ENCODE data around the gene CST3.
"Not testable (repeated sequence)": the region's sequence is repeated elsewhere in the genome, so short reads cannot be mapped to it uniquely, and the experiment has no call there.

Gene CST3, protein sequence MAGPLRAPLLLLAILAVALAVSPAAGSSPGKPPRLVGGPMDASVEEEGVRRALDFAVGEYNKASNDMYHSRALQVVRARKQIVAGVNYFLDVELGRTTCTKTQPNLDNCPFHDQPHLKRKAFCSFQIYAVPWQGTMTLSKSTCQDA

DNA sequence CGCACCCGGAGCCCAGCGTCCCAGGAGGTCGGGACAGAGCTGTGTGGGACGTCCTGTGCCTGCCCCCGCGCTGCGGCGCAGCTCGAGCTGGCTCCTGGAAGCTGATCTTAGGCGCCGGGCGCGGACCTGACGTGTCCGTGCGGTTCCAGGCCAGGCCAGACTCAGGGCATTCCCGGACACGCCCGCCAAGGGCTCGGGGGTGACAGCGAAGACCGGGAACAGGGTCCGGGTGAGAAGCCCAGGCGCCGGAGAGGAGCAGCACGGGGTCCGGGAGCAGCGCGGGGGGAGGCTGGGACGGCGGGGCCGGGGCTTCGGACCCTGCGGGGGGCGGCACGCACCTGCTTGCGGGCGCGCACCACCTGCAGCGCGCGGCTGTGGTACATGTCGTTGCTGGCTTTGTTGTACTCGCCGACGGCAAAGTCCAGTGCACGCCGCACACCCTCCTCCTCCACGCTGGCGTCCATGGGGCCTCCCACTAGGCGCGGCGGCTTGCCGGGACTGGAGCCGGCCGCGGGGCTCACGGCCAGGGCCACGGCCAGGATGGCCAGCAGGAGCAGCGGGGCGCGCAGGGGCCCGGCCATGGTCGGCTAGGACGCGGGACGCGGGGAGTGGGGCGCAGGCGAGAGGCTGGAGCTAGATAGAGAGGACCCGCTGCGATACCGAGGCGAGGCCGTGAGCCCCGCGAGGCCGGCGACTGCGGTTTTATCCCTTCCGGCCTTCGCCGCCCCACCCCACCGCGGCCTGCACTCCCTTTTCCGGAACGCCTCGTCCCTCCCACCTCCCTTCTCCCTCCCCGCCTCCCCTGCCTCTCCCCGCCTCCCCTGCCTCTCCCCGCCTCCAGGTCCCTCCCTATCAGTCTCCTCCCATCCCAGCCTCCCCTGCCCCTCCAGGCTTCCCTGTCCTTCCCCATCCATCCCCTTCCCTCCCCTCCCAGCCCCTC lies at the start of gene CST3:
CST3 (minus strand) TSS at position 674 of the 940 bp plus-strand sequence; CDS start at position 581, 93 bp downstream.
- DNase-seq (ENCODE audit: low spot score) = peak; percentile 82

DNA sequence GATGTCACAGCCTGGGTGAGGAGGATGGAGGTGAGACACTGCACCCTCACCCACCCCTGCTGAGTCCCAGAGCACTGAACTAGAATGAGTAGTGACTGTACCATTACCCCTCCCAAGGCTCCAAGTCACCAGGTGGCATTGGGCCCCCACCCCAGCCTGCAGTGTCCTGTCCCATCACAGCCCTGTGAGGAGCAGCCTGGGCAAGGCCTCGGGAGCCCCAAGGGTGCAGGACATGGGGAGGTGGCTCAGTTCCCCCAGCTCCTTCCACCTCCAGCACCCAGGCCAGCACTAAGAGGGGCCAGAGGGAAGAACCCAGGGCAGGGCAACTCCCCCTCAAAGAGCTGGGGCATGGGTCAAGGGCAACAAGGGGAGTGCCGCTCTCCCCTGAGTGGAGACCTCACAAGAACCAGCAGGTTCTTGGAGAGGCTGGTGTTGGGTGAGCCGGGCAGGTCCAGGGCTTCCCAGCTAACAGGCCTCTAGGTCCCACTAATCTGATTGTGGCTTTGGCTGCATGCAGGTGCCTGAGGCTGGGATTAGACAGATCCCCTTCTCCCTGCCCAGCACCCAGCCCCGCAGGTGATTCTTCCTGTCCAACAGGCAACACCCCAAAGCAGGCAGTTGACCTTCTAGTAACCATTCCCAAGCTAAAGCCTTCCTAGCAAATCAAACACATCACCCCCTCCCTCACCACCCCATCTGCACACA lies 48.4 kb upstream of the CST3 start:
- DNase-seq (ENCODE audit: low spot score) = no peak

DNA sequence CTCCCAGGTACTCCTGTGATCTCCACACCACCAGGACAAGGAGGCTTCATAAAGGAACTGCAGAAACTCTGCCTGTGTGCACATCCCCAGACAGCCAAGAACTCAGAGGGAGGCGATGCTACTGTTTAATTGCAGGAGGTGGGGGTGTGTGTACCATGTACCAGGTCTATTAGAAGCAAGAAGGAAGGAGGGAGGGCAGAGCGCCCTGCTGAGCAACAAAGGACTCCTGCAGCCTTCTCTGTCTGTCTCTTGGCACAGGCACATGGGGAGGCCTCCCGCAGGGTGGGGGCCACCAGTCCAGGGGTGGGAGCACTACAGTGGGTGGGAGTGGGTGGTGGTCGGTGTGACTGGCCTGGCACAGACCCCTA lies 47.8 kb upstream of the CST3 start:
- DNase-seq (ENCODE audit: low spot score) = not testable (repeated sequence)

DNA sequence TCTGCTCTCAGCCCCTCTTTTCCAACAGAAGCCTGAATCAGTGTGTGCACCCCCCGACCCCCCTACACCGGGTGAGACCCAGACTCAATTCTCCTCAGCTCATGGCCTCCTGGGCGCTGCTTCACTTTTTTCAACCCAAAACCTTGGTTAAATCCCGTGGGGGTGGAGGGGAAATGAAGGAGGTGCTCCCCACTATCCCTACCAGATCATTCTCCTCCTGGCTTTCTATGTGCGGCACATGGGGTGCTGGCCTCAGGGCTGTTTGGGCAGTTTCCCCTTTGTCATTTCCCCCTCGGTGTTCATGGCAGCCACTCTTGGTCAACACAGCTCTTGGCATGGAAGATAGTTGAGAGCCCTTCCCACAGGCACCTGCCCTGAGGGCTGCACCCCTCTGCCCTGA lies 46.5 kb upstream of the CST3 start:
- no peak for DNase-seq (ENCODE audit: low spot score)

DNA sequence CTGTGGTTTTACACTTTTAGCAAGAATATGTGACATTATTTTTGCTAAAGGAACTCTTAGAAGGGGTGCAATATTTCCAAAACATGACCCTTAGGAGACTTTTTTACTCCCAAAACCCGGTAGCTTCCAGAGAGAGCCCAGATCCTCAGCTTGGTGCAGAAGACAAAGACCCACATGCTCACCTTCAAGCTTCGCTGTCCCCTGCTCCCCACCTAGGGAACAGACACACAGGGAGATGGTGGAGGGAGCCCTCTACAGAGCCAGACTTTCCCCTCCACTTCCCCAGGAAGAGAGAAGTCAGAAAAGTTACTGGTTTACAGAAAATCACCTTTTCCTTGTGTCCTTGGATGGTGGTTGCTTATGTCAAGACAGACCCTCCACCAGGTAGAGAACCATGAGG lies 46.1 kb upstream of the CST3 start:
- DNase-seq (ENCODE audit: low spot score) = no peak

DNA sequence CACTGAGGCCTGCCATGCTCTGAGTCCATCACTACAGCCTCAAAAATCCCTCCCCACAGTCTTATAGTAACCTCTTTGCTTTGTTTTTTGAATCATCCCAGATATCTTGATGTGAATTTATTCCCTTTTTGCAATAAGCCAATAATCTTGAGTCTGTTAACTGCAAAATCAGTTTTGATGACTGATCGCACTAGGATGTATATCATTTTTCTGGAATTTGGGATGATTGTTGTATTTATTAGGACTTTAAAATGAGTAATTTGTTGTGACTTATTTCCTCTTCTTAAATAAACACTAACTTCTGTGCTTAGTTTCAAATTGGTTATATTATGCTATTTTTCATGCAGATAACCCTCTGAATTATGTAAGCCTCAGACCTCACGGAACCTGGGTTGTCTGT lies 45.5 kb upstream of the CST3 start:
- peak; percentile 46 for DNase-seq (ENCODE audit: low spot score)

DNA sequence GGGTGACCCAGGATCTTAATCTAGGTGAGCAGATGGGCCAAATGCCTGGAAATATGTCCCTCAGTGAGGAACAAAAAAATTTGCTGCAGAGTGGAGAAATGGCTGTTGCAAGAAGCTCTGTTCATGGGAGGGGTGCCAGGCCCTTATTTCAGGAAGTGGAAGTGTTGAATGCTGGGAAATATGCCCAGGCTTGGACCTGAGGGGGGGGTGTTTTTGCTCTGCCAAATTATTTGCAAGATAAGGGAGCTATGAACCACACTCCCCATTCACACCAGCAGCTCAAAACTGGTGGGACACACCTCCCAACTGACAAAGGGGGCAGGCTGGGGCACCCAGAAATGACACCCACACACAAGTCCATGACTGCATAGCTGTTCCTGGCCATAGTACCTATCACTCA lies 42.4 kb upstream of the CST3 start:
- no peak for DNase-seq (ENCODE audit: low spot score)

DNA sequence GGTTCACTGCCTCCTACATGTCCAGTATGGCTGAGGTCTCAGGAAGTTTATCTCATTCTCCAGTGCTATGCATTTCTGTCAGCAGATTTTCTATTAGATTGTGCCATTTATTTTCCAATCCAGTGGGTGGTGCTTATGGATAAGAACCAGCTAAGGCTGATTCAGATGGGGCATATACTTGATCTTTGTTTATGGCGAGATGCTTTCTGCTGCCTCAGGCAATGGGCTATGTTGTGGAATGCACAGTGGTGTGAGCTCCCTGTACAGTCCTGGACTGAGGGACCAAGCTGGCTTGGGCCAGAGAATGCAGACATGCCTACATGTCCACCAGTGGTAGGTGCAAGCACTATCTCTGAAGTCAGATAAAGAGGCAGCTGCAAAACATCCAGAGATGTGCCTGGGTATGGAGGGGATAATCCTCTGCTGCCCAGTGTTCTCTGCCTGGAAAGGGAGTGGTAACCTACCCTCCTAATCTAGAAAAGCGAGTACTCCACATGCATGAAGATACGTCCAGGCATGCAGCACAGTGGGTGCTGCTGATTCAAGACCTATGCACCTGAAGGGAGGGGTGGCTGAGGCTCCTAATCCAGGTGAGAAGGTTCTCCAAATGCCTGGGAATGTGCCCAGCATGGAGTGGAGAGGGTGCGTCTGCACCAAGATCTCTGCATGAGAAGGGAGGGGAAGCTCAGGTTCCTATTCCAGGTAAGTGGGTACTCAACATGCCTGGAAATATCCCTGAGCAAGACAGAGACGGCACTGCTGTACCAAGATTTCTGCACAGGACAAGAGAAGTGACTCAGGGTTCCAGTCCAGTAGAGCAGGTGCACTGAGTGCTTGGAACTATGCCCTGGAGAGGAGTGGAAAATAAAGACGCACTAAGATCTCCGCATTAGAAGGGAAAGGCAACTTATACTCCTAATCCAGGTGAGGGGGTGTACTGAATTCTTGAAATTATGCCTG lies 41.7 kb upstream of the CST3 start:
- DNase-seq (ENCODE audit: low spot score) = no peak

DNA sequence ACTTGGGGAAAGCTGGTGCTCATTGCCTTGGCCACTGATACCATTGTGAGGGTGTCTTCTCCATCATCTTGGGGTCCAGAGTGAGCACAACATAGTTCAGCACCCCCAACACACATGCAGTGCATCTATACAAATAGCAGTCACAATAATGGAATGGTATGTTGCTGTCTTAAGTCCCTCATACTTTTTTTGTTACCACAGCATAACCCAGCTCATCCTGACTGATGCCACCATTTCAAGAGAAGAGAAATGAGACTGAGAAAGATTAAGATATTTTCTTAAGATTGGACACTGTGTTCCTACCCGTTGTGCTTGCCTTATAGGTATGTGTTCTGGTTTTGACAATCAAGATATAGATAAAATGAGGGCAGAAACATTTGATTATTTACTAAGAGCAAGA lies 35.5 kb upstream of the CST3 start:
- DNase-seq (ENCODE audit: low spot score) = no peak

DNA sequence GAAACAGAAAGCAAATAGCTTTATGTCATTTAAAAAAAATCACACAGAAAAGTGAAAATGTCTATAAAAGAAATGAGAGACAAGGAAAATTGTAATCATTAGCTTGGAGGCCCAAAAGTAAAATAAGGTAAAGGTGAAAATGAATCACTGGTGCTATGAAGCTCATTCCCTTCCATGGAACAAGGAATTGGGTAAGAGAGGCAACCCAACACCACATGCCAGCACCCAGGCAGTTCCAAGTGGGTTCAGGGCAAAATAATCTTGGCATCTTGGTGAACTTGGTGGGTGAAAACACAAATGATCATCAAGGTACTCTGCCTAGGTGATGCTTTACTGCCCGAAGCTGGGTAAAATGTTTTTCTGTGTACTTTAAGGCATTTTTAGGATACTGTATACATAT lies 34.4 kb upstream of the CST3 start:
- no peak for DNase-seq (ENCODE audit: low spot score)

DNA sequence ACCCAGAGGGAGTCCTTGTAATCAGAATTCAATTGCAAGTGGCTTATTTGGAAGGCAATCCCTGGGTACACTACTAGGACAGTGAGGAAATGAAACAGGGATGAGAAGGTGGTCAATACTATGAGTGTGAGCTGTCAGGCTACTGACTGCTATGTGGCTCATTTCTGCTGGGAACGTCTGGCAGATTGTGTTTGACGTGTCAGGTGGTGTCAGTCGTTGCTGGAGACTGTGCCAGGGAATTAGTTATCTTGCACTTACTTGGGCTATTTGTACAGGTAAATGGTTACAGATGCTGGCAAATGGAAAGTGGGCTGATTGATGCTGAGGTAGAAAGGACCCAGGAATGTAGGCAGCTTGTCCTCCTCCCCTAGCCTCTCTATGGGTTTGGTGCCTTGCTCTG lies 33.7 kb upstream of the CST3 start:
- DNase-seq (ENCODE audit: low spot score) = no peak

DNA sequence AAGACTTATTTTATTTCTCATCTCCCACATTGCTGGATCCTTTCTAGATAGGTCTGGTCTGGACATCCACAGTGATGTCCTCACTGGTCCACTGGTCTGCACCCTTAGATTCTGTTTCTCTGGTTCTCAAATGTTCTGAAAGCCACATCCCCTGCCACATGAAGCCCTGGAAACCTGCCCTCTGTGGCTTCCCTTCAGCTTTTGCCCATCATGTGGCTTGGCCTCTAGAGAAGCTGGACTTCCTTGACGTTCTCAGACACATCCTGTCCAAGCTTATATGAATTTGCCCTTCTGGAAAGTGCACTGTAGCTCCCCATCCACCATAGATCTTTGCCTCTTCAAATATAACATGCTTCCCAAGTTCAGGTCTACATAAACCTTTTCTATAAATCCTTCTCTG lies 32.6 kb upstream of the CST3 start:
- DNase-seq (ENCODE audit: low spot score) = no peak

DNA sequence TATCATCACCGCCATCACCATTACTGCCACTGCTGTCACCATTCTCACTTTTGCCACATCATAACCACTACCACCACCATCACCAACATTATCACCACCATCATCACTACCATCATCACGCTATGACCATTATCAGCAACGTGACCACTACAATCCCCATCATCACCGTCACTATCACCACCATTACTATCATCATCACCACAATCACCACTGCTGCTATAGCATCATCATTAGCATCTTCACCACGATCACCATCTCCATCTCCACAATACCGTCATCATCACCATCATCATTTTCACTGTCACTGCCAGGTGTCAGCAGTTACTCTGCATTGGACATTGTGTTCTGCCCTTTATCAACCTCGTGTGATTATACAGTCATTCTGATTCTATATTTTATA lies 32.1 kb upstream of the CST3 start:
- no peak for DNase-seq (ENCODE audit: low spot score)

DNA sequence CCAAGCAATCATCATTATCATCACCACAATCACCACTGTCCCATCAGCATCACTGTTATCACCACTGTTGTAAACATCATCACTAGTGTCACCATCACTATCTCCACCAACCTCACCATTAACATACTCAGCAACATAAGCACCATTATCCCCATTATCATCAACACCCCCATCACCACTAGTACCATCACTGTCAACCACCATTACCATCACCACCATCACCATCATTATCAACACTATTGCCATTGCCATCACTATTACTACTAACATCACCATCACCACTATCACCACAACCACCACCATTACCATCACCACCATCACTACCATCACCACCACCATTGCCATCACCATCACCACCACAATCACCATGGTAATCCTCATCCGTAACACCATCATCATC lies 31.6 kb upstream of the CST3 start:
- DNase-seq (ENCODE audit: low spot score) = no peak

DNA sequence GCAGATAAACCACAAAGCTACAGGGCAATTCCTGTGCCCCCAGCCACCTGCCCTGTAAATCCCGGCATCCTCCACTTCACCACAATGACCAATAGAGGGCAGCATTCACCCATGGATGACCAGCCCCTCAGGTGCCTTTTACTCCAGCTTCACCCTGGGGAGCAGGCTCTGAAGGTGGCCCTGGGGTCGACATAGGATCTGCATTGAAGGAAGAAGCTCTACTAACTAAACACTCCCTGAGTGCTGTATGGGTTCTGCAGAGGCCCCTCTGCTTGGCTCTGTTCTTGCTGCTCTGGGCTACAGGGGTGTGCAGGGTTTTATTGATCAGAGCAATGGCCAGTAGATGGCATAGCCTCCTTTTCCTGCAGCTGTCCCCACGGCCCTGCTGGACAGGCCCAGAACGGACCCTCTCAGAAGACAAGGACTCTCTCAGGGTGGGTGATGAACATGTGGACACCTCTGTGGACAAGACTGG lies 30.8 kb upstream of the CST3 start:
- peak; percentile 63 for DNase-seq (ENCODE audit: low spot score)

DNA sequence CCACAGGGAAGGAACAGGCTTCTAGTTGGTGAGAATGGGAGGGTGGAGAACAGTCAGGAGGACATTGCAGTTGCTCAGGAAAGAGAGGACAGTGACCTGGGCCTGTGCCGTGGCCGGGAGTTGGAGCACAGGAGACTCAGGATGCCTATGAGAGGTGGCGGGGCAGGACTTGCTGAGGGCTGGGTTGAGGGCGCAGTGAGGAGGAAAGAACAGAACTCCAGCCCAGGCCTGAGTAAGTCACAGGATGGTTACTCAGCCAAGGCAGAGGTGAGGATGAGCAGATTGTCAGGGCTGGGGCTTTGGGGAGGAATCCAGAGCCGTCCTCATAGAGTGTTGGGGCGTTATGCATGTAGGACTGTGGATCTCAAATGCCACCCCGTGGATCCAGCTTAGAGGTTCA lies 29.9 kb upstream of the CST3 start:
- DNase-seq (ENCODE audit: low spot score) = no peak

DNA sequence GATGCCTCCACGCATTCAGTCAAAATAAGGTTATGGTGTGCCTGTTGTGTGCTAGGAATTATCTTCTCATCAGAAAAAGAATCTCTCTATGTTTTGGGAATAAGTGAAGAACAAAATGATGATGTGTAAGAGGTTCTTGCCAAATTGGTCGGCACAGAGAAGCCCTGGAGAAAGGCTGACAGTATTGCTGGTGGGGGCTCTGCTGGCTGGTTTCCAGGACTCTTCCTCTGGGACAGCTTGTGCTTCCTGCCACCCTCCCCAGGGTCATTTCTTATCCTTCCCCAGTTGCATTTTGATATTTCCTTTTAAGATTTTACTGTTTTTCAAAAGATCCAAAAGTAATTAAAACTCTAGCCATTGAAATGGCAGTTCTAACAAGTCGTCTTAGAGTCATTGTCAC lies 28.9 kb upstream of the CST3 start:
- no peak for DNase-seq (ENCODE audit: low spot score)

DNA sequence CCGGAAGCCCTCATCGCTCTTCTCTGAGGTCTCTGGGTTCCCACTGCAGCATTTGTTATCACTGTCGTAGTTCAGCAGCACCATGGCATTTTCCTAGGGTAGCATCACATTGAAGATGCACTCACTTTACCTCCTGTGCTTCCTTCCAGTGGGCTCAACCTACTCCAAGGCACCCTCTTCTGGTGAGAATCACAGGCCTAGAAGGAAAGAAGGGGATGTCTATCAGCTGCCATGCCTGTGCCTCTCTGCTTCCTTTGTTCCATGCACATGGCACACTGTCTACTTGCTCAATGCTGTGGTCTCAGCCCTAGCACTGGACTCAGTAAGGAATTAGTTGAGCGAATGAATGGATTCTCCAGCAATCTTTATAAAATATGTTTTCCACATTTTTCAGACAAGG lies 28.4 kb upstream of the CST3 start:
- no peak for DNase-seq (ENCODE audit: low spot score)

DNA sequence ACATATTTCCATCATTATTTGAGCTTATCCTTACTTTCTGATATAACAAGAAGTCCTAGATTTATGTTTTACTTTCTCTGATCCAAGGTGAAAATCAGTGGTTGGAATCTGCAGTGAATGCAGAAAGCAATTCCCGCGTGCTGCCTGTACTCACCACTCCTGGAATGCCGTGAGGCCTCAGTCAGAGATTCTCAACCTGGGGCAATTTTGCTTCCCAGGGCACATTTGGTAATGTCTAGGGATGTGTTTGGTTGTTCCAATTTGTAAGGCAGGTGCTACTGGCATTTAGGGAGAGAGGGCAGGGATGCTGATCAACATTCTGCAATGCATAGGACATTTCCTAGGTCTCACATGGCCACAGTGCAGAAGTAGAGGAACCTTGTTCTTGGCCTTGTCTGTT lies 27.2 kb upstream of the CST3 start:
- DNase-seq (ENCODE audit: low spot score) = no peak

DNA sequence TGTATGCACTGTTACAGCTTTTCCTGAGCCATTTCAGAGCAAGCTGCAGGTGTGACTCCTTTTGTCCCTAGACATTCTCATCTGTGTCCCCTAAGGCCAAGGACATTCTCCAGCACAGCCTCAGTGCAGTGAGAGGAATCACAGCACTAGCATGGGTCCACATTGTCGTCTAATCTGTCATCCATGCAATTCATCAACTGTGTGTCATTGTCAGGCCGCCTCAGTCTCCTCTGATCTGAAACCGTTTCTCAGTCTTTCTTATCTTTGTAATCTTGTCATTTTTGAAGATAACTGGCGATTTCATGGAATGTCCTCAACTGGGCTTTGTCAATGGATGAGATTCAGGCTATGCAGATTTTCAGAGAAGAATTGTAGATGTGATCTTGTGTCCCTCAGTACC lies 26.3 kb upstream of the CST3 start:
- not testable (repeated sequence) for DNase-seq (ENCODE audit: low spot score)

DNA sequence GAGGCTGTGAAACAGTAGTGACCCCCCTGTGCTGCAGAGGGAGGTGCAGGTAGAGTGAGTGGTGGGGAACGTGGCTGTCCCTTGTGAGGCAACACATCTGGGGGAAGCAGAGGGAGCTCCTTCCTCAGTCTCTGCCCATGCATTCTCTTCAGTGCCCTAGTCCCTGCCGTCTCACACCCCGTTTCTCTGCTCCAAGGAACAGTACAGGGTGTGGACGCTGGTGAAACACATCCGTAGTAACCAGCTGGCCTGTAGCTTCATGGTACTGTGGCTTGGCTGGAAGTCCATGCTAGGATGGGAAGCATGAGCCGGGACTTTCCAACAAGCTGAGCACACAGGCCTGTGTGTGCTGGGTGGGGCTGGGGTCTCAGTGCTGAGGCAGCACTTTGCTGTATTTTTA lies 25.4 kb upstream of the CST3 start:
- no peak for DNase-seq (ENCODE audit: low spot score)

Measured in kidney capillary endothelial cell (primary cell).